ENCODE measurements around the gene TOR1AIP1.

DNA sequence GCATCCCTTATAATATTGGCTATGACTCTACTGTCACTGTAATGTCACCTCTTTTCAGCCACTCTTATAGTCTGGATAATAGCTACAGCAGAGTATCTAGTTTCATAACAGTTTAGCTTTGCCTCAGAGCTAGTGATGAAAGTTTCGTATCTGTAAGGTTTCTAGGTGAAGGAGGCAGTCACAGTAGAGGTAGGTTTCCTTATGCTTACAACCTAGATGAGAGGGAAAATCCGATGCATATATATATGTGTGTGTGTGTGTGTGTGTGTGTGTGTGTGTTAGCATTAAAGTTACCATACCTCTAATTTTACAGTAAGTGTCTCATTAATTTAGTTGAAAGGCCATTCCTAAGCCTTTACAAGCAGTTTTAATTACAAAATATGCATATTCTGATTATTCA is 2.3 kb upstream of the TOR1AIP1 start:
- TF ChIP-seq EP300 (IDR thresholded peaks at IDR 0.05; ENCODE audit: borderline replicate concordance) (no peak), CEBPB (IDR thresholded peaks at IDR 0.05) (no peak), CREB1 (IDR thresholded peaks at IDR 0.05; ENCODE audit: low read depth) (no peak), TAF1 (IDR thresholded peaks at IDR 0.05; ENCODE audit: low read depth) (no peak), YY1 (IDR thresholded peaks at IDR 0.05; ENCODE audit: low read depth) (no peak), TEAD4 (IDR thresholded peaks at IDR 0.05) (no peak), EGR1 (IDR thresholded peaks at IDR 0.05) (no peak), RAD21 (IDR thresholded peaks at IDR 0.05; ENCODE audit: low read depth) (no peak), NFIC (IDR thresholded peaks at IDR 0.05) (no peak), TCF12 (IDR thresholded peaks at IDR 0.05; ENCODE audit: low read depth) (no peak), FOXM1 (IDR thresholded peaks at IDR 0.05; ENCODE audit: borderline replicate concordance, low read depth) (no peak)
- TF ChIP-seq, protein P1, sequence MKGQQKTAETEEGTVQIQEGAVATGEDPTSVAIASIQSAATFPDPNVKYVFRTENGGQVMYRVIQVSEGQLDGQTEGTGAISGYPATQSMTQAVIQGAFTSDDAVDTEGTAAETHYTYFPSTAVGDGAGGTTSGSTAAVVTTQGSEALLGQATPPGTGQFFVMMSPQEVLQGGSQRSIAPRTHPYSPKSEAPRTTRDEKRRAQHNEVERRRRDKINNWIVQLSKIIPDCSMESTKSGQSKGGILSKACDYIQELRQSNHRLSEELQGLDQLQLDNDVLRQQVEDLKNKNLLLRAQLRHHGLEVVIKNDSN (IDR thresholded peaks at IDR 0.05): no peak
- TF ChIP-seq, protein P2, sequence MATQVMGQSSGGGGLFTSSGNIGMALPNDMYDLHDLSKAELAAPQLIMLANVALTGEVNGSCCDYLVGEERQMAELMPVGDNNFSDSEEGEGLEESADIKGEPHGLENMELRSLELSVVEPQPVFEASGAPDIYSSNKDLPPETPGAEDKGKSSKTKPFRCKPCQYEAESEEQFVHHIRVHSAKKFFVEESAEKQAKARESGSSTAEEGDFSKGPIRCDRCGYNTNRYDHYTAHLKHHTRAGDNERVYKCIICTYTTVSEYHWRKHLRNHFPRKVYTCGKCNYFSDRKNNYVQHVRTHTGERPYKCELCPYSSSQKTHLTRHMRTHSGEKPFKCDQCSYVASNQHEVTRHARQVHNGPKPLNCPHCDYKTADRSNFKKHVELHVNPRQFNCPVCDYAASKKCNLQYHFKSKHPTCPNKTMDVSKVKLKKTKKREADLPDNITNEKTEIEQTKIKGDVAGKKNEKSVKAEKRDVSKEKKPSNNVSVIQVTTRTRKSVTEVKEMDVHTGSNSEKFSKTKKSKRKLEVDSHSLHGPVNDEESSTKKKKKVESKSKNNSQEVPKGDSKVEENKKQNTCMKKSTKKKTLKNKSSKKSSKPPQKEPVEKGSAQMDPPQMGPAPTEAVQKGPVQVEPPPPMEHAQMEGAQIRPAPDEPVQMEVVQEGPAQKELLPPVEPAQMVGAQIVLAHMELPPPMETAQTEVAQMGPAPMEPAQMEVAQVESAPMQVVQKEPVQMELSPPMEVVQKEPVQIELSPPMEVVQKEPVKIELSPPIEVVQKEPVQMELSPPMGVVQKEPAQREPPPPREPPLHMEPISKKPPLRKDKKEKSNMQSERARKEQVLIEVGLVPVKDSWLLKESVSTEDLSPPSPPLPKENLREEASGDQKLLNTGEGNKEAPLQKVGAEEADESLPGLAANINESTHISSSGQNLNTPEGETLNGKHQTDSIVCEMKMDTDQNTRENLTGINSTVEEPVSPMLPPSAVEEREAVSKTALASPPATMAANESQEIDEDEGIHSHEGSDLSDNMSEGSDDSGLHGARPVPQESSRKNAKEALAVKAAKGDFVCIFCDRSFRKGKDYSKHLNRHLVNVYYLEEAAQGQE (IDR thresholded peaks at IDR 0.05; ENCODE audit: low read depth): no peak
- TF ChIP-seq, protein P3, sequence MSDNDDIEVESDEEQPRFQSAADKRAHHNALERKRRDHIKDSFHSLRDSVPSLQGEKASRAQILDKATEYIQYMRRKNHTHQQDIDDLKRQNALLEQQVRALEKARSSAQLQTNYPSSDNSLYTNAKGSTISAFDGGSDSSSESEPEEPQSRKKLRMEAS (IDR thresholded peaks at IDR 0.05): no peak

Data from Ishikawa (cell line).